GM06990 (cell line): ENCODE measurements around the gene C2orf76.

Experiments
- DNase-seq: peaks from one replicate; pipeline ENCODE4 v3.0.0-alpha.2; 2011; ENCODE audit not compliant: insufficient read length; ENCODE audit errors: extremely low read depth
- H3K27me3 ChIP-seq: replicated peaks from 2 replicates; pipeline ENCODE4 v1.6.0; 2011; ENCODE audit warnings: low read length; ENCODE audit not compliant: control insufficient read depth, insufficient read depth
- H3K36me3 ChIP-seq: 2 replicates; pipeline ENCODE4 v1.5.1; 2011; ENCODE audit warnings: low read length; ENCODE audit not compliant: control insufficient read depth, insufficient read depth
- H3K4me3 ChIP-seq: replicated peaks from 2 replicates; pipeline ENCODE4 v1.5.1; 2011; ENCODE audit warnings: low read depth, mild to moderate bottlenecking, control low read depth, low read length
- TF ChIP-seq, protein P1 (sequence below): IDR thresholded peaks from 2 replicates; pipeline ENCODE4 v1.5.1; 2011; ENCODE audit warnings: low read length, control low read depth, mild to moderate bottlenecking, inconsistent platforms; ENCODE audit not compliant: insufficient read depth, poor library complexity, severe bottlenecking

Gene C2orf76

GRCh38 chr2:119294671-119295070, 72.0 kb downstream of the C2orf76 start:
- no peak for DNase-seq
- Histone ChIP-seq H3K4me3 (no peak overlapping the region), H3K36me3 (no peaks in the 10 kb centered on the region), H3K27me3 (no peaks in the 10 kb centered on the region)
- TF ChIP-seq, protein P1, sequence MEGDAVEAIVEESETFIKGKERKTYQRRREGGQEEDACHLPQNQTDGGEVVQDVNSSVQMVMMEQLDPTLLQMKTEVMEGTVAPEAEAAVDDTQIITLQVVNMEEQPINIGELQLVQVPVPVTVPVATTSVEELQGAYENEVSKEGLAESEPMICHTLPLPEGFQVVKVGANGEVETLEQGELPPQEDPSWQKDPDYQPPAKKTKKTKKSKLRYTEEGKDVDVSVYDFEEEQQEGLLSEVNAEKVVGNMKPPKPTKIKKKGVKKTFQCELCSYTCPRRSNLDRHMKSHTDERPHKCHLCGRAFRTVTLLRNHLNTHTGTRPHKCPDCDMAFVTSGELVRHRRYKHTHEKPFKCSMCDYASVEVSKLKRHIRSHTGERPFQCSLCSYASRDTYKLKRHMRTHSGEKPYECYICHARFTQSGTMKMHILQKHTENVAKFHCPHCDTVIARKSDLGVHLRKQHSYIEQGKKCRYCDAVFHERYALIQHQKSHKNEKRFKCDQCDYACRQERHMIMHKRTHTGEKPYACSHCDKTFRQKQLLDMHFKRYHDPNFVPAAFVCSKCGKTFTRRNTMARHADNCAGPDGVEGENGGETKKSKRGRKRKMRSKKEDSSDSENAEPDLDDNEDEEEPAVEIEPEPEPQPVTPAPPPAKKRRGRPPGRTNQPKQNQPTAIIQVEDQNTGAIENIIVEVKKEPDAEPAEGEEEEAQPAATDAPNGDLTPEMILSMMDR: no peak

DNA sequence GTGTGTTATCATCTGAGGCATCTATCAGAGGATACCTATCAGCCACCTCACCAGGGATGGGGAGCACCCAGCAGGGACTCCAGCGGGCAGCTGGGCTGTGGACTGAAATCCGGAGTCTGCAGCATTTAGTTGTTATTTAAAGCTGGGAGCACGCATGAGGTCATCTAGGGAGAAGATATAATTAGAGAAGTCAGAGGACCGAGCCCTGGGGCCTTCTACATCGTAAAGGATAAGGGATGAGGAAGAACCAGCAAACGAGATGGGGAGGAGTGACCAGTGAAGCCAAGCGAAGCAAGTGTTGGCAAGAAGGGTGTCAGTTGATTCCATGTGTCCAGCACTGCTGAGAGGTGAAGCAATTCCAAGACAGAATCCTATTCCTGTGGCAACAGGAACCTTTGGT, 72.7 kb downstream of the C2orf76 start:
- no peak overlapping the region for H3K4me3 ChIP-seq
- no peak for DNase-seq
- no peaks in the 10 kb centered on the region for H3K36me3 ChIP-seq
- H3K27me3 ChIP-seq: no peaks in the 10 kb centered on the region
- TF ChIP-seq, protein P1: no peak

- H3K36me3 ChIP-seq: no peaks in the 10 kb centered on the region
- TF ChIP-seq, protein P1: no peak
- H3K27me3 ChIP-seq: no peaks in the 10 kb centered on the region
- no peak overlapping the region for H3K4me3 ChIP-seq
- DNase-seq: no peak
Measured at GRCh38 chr2:119293254-119293653, 73.4 kb downstream of the C2orf76 start.

- Histone ChIP-seq H3K36me3 (no peaks in the 10 kb centered on the region), H3K27me3 (no peaks in the 10 kb centered on the region), H3K4me3 (no peak overlapping the region)
- DNase-seq: no peak
- TF ChIP-seq, protein P1: no peak
Measured at GRCh38 chr2:119292226-119292625, 74.4 kb downstream of the C2orf76 start.

- DNase-seq: no peak
- TF ChIP-seq, protein P1: no peak
- Histone ChIP-seq H3K4me3 (no peak overlapping the region), H3K36me3 (no peaks in the 10 kb centered on the region), H3K27me3 (no peaks in the 10 kb centered on the region)
Measured at GRCh38 chr2:119291588-119292167, 75.0 kb downstream of the C2orf76 start.
